NCI-H526 (cell line): ENCODE data around the gene AR.

Experiments used
- DNase-seq, 2 experiments: peaks; one replicate each; lab custom pipeline; 2025; lab: John Stamatoyannopoulos, UW

AR gene

DNA sequence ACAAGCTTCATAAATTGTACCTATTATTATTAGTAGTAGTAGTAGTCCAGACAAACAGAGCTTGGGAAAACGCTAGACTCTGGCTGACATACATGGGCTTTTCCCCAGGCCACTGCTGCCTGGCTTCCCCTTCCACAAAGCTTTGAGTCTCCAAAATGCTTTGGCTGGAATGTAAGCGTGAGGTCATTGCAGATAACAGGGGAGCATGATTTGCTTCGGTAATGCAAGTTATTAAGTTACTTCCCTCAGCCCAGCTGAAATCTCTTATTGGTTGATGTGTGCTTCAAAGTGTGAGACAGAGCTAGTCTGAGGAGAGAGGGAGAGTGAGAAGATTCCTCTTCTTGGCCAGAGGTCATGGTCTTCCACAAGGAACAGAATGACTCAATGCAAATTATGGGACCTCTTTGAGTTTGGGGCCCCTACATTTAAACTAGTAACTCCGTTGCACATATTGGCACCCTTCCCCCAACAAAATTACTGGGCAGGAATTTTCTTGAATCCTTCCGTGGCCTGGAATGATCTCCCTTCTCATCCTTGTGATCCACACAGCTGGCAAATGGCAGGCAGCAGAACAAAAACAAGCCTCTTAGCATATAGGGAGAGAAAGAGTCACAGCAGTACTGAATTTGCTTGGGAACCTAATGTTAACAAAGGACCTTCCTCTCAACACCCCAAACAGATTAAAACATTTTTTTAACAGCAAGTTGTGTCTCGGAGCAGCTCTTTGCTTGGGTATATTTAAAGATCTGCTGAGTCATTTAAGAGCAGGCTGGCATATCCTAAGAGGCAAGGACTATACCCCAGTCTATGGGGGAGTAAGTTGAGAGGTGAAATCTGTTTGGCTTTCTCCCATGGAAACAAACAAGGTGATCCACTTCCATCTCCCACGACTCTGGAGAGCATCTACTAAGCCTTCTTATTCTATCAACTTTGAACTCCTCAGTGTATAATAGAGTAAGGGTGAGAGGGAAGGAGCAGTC, 19.9 kb downstream of the AR start:
- no peak for DNase-seq

DNA sequence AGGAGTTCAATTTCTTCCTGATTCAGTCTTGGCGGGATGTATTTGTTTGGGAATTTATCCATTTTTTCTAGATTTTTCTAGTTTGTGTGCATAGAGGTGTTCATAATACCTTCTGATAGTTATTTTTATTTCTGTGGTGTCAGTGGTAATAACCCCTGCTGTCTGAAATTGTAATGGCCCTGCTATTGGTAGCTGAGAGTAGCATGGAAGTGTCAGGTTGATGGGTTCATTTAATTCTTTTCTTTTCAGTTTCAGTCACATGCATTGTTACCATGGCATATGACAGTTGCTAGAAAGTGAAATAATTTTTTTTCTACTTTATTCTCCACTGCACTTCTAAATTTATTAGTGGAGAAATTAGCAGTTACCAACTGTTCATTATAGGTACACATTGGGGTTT, 20.7 kb downstream of the AR start:
- no peak for DNase-seq

GRCh38 chrX:67568769-67569168, 24.9 kb downstream of the AR start:
- peak; percentile 1 to 23 for DNase-seq

DNA sequence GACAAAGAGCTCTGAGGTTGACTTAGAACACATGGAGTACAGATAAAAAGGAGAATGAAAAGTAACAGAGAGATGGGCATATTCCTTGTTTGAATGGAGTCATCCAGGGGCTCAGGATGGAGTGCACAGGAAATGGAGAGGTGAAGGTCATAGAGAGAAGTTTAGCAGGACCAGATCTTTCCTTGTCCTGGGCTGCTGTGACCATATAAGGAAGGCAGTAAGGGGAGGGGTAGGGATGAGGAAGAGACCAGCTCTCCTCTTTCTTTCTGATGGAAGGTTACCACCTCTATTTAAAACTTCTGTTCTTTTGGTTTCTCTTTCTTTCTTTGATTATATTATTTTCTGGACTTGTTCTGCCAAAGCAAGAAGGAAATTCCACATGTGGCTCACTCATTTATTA, 27.0 kb downstream of the AR start:
- DNase-seq = no peak

DNA sequence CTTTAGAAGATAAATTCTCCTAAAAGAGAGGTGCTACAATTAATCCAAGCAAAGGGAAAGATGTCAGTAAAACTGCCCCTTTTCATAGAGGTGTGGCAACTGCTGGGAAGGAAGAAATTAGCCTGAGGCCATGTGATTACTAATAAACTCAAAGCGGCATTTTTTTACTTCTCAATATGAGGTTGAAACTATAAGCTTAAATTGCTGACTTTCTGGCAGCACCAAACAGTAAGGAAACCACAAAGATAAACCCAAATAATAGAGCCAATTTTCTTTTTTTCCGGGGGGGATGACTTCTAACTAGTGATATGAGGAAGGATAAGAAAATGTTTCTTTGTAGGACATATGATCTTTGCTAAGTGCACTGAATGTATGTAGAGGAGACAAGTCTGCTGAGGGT, 30.9 kb downstream of the AR start:
- no peak for DNase-seq

DNA sequence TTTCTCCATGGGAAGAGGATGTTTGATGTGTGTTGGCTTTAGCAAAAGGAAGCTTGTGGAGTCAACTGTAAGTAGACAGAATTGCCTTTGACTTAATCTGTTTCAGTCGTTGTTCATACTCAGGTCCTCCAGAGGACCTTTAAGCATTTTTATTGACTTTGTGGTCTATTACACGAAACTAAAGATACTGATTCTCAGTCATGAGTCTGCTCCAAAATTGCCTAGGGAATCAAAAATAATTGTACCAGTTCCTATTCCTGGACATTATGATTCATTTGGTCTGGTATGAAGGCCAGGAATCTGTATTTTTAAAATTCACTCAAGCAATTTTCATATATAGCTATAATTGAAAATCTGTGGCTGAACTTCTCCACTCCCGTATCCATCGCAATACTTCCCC, 38.6 kb downstream of the AR start:
- DNase-seq = no peak

- DNase-seq = no peak
Measured at GRCh38 chrX:67583171-67583570, 39.4 kb downstream of the AR start.

DNA sequence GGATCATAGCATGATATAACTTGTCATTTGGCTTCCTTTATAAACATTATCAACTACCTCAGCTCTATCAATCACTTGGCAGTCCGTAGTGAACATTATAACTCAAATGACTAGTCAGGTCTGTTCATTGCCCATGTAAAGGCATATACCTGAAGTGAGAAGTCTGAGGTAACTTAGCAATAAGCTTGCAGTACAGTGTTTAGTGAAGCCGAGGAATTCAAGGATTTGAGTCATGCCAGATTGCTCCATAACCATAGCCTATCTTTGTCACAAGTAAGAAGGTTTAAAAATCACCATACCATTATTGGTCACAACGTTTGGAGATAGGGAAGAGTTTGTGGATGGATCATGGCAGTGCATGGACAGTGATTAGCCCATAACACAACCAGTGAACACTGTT, 41.6 kb downstream of the AR start:
- no peak for DNase-seq

- no peak for DNase-seq
Measured at GRCh38 chrX:67587946-67588624, 44.3 kb downstream of the AR start.

DNA sequence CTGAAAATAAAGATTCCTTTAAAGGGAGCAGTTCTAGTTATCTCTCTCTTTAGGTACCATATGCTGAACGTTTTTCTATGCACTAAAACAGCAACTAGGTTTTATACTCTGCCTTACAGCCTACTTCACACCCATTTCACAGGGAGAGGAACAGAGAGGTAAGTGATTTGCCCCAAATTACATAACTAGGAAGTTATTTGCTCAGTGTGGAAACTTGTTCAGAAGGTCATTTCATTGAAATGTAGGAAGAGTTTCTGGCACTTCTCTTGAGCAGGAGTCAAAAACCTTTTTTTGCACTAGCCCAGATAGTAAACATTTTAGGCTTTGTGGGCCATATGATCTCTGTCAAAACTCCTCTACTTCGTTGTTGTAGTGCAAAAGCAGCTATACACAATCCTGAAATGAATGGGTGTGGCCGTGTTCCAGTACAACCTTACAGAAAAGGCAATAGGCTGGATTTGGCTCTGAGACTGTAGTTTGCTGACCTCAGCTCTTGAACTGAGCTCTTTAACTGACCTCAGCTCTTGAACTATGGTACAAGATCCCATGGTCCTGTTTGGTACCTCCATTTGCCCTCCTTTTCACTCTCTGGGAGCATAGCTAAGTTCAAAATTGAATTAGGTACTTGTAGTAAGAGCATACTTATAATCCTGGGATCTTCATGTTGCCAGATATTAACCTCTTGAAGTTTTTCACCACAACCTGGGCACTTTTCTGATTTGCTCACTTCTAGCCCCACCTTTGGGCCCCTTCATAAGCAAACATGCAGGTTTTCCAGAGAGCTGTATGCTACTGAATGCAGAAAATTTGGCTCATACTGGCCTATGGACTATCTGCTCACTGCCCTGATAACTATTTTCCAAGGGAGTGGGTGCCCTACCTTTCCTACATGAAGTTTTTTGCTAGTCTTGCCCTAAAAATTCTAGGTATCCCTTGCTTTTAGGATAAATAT, 53.3 kb downstream of the AR start:
- no peak for DNase-seq

GRCh38 chrX:67599532-67599931, 55.7 kb downstream of the AR start:
- DNase-seq = no peak

- DNase-seq = no peak
Measured at GRCh38 chrX:67601771-67602170, 58.0 kb downstream of the AR start.

DNA sequence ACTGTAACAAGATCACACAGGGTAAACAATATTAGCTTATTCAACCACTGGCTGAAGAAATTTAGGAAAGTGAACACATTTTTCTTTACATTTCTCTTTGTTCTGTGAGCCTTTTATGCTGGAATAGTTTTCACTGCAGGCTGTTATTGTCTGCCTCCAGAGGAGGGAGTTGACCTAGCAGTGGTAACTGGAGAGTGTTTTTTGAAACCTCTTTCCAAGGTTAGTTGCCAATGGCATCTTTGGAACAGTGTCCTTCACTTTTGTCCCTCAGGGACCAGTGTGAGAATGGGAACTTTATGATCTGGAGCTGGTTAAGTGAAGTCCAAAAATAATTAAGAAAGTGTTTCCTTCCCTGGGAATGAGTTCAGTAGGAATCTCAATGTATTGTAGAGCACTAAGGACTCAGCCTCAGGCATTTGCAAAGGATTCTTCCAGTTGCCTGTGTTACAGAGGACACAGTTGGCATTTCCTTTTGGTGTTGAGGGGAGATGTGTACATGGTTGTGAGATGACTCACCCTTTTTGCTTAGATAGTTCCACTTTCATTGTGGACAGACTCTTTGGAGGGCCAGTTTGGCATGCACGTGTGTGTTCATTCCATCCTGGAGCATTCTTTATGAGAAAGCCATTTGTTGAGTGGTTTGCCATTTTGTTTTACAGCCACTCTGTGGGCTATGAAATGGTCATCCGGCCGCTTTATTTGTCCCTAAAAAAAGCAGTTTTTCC, 61.3 kb downstream of the AR start:
- no peak for DNase-seq

DNA sequence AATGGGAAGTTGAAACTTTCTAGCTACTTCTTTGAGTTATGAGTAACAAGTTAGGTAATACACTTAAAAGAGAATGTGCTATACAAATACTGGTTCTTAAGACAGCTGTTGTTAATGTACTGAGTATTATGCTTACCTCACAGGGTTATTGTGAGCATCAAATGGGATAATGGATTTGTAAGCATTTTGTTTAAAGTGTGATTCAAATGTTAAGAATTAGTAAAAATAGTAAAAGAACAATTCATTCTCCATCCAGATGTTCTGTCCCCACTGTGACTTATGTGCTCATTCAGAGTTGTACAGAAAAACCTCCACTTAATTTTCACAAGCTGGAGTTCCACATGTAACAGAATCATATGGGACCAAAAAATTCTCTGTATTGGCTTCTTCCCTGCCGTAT, 63.6 kb downstream of the AR start:
- DNase-seq = no peak

GRCh38 chrX:67610282-67610681, 66.5 kb downstream of the AR start:
- DNase-seq = no peak

- DNase-seq = no peak
Measured at GRCh38 chrX:67612231-67612630, 68.4 kb downstream of the AR start.

- no peak for DNase-seq
Measured at GRCh38 chrX:67613366-67613765, 69.5 kb downstream of the AR start.

DNA sequence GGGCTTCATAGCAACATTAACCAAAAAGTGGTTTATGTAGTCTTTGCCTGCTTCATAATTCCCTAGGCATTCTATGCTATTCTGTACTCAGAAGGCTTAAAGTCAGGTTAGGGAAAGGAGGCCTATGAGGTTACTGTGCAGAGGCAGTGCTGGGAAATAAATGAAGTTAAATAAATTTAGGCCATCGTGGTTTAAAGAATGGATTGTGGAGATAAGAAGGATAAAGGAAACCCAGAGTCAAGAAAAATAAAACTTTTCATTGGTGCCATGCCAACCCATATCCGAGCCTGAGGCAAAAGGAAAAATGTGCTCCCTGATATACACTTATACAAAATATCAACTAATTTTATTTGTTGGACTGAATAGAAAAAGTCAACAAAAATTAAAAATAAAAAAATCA, 70.2 kb downstream of the AR start:
- no peak for DNase-seq

- no peak for DNase-seq
Measured at GRCh38 chrX:67614423-67614822, 70.6 kb downstream of the AR start.

GRCh38 chrX:67619253-67619652, 75.4 kb downstream of the AR start:
- no peak for DNase-seq

DNA sequence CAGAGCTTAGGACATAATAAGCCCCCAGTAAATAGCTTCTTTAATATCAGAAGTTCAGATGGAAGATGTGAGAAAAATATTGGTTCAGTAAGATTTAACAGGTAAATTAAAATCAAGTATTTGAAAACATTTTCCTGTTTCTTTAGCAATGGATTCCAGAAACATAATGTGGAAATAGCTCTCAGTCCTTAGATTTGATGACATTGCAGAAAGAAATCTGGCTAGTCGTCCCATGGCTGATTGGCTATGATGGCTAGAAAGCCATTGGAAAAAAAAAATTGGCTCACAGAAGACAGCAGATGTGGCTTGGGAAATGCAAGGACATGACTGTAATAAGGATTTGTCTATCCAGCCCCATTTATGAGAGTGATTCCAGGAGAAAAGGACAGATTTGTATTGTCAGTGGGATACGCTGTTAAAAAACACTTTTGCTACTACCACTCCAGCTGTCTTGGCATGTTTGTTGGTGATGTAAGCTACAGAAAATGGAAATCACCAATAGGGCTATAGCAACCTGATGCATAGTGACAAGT, 78.3 kb downstream of the AR start:
- DNase-seq = no peak
